Panc1 (cell line): ENCODE results near the gene LNX2. TPM values are rescaled to one million over a fixed set of nuclear protein-coding genes. Genes with fewer than 3 reads are reported as not detected.

Experiments used
- ATAC-seq: fragments of 200-7000 bp; cut with Tn5 transposase; 2 replicates; pipeline ENCODE4 v1.9.1; 2020; ENCODE audit warnings: mild to moderate bottlenecking, moderate library complexity
- BruUV-seq: library from RNA; stranded (reverse); fragments of 400-500 nt; replicated peaks from 2 replicates; lab custom pipeline; 2021; lab: Mats Ljungman, UMichigan
- CTCF ChIA-PET: fragments of 300-600 bp; sonication (Branson Sonifier 250); formaldehyde crosslinking; loops from one replicate; lab custom pipeline; 2022; ENCODE audit warnings: antibody characterized with exemption; lab: Charles Lee
- POLR2A ChIA-PET: fragments of 300-600 bp; sonication (Branson Sonifier 250); formaldehyde crosslinking; loops from one replicate; lab custom pipeline; 2022; ENCODE audit warnings: antibody characterized with exemption; lab: Charles Lee
- DNase-seq: peaks from one replicate; pipeline ENCODE4 v3.0.0-alpha.2; 2010; ENCODE audit warnings: low read depth, low spot score
- H3K27ac ChIP-seq: 2 replicates; pipeline ENCODE4 v1.5.1; 2011; ENCODE audit warnings: mild to moderate bottlenecking, low read length, inconsistent platforms
- H3K27me3 ChIP-seq: fragments of 200-500 bp; sonication (Bioruptor generic); 2 replicates; pipeline ENCODE4 v1.6.0; 2014; ENCODE audit warnings: low read length, inconsistent platforms; ENCODE audit not compliant: control insufficient read depth, insufficient read depth
- H3K36me3 ChIP-seq: fragments of 200-500 bp; sonication (Bioruptor generic); 2 replicates; pipeline ENCODE4 v1.5.1; 2014; ENCODE audit warnings: inconsistent platforms, mild to moderate bottlenecking, low read length, moderate library complexity; ENCODE audit not compliant: control insufficient read depth, insufficient read depth
- H3K4me1 ChIP-seq: 2 replicates; pipeline ENCODE4 v1.5.1; 2011; ENCODE audit warnings: inconsistent platforms, mild to moderate bottlenecking, low read length, moderate library complexity; ENCODE audit not compliant: control insufficient read depth, insufficient read depth
- H3K4me3 ChIP-seq, 2 experiments: 2 replicates each; pipeline ENCODE4 v1.5.1; 2011 to 2012; ENCODE audit warnings: low read depth in 2 of 2, low read length in 2 of 2, mild to moderate bottlenecking in 2 of 2, inconsistent platforms in 1 of 2, moderate library complexity in 1 of 2
- H3K9me3 ChIP-seq: fragments of 200-500 bp; sonication (Bioruptor generic); 2 replicates; pipeline ENCODE4 v1.5.1; 2014; ENCODE audit warnings: low read depth, mild to moderate bottlenecking, inconsistent platforms, low read length, moderate library complexity; ENCODE audit not compliant: control insufficient read depth, insufficient read depth
- POLR2AphosphoS5 ChIP-seq: IDR thresholded peaks from 2 replicates; pipeline ENCODE4 v1.6.1; 2012; ENCODE audit warnings: mild to moderate bottlenecking, low read depth, low read length, moderate library complexity
- SIN3A ChIP-seq: IDR thresholded peaks from 2 replicates; pipeline ENCODE4 v1.6.1; 2012; ENCODE audit warnings: low read depth, mild to moderate bottlenecking, low read length, moderate library complexity, borderline replicate concordance; ENCODE audit not compliant: insufficient read depth
- TCF7L2 ChIP-seq: IDR thresholded peaks from 2 replicates; pipeline ENCODE4 v1.6.1; 2011; ENCODE audit warnings: mild to moderate bottlenecking, low read depth, low read length, inconsistent platforms
- in situ Hi-C: cut with HindIII; loops from 2 replicates; pipeline ENCODE4 v1.10.0; 2016; ENCODE audit warnings: low sequenced_read_pairs, low pct_unique_long_range_greater_than_20kb
- intact Hi-C: fragments of 100-400 bp; cut with micrococcal nuclease; formaldehyde crosslinking; loops from one replicate; pipeline ENCODE4 v1.10.0; 2022; ENCODE audit not compliant: unreplicated experiment
- total RNA-seq: library from RNA; stranded (reverse); gene quantifications from one replicate; pipeline ENCODE4 v1.2.1, GENCODE V29; 2021; ENCODE audit not compliant: unreplicated experiment
- TF ChIP-seq, protein P1 (sequence below): fragments of 450-650 bp; IDR thresholded peaks from 2 replicates; pipeline ENCODE4 v1.5.1; 2017; ENCODE audit warnings: mild to moderate bottlenecking
- TF ChIP-seq, protein P2 (sequence below), 2 experiments: IDR thresholded peaks; 2 replicates each; pipeline ENCODE4 v1.6.1; 2011 to 2012; ENCODE audit warnings: low read depth in 2 of 2, control low read depth in 1 of 2, low read length in 1 of 2, mild to moderate bottlenecking in 1 of 2, moderate library complexity in 1 of 2; ENCODE audit not compliant: insufficient read depth in 1 of 2

LNX2 gene
- total RNA-seq, 1 experiment from 2014 or later = 11.6 TPM

GRCh38 chr13:27541386-27541785 lies 78.9 kb downstream of the LNX2 start:
- no TSS peak for BruUV-seq
- DNase-seq (no peak), ATAC-seq (no peak)
- Histone ChIP-seq H3K9me3 (no peaks in the 10 kb centered on the region), H3K27me3 (no peaks in the 10 kb centered on the region), H3K4me3 (no peak overlapping the region), H3K4me1 (no peaks in the 10 kb centered on the region), H3K36me3 (no peaks in the 10 kb centered on the region), H3K27ac (no peak overlapping the region)
- in situ Hi-C loops = no loop called here
- intact Hi-C loops = no loop called here
- TF ChIP-seq, protein P1, sequence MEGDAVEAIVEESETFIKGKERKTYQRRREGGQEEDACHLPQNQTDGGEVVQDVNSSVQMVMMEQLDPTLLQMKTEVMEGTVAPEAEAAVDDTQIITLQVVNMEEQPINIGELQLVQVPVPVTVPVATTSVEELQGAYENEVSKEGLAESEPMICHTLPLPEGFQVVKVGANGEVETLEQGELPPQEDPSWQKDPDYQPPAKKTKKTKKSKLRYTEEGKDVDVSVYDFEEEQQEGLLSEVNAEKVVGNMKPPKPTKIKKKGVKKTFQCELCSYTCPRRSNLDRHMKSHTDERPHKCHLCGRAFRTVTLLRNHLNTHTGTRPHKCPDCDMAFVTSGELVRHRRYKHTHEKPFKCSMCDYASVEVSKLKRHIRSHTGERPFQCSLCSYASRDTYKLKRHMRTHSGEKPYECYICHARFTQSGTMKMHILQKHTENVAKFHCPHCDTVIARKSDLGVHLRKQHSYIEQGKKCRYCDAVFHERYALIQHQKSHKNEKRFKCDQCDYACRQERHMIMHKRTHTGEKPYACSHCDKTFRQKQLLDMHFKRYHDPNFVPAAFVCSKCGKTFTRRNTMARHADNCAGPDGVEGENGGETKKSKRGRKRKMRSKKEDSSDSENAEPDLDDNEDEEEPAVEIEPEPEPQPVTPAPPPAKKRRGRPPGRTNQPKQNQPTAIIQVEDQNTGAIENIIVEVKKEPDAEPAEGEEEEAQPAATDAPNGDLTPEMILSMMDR = no peak
- TF ChIP-seq, protein P2, sequence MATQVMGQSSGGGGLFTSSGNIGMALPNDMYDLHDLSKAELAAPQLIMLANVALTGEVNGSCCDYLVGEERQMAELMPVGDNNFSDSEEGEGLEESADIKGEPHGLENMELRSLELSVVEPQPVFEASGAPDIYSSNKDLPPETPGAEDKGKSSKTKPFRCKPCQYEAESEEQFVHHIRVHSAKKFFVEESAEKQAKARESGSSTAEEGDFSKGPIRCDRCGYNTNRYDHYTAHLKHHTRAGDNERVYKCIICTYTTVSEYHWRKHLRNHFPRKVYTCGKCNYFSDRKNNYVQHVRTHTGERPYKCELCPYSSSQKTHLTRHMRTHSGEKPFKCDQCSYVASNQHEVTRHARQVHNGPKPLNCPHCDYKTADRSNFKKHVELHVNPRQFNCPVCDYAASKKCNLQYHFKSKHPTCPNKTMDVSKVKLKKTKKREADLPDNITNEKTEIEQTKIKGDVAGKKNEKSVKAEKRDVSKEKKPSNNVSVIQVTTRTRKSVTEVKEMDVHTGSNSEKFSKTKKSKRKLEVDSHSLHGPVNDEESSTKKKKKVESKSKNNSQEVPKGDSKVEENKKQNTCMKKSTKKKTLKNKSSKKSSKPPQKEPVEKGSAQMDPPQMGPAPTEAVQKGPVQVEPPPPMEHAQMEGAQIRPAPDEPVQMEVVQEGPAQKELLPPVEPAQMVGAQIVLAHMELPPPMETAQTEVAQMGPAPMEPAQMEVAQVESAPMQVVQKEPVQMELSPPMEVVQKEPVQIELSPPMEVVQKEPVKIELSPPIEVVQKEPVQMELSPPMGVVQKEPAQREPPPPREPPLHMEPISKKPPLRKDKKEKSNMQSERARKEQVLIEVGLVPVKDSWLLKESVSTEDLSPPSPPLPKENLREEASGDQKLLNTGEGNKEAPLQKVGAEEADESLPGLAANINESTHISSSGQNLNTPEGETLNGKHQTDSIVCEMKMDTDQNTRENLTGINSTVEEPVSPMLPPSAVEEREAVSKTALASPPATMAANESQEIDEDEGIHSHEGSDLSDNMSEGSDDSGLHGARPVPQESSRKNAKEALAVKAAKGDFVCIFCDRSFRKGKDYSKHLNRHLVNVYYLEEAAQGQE (IDR thresholded peaks at IDR 0.05; ENCODE audit: insufficient read depth in 1 of 2, low read depth in 2 of 2, low read length in 1 of 2) = no peak
- TF ChIP-seq POLR2AphosphoS5 = no peak
- TF ChIP-seq TCF7L2 = no peak
- TF ChIP-seq SIN3A = no peak
- POLR2A ChIA-PET = no interaction called here
- CTCF ChIA-PET = no interaction called here

DNA sequence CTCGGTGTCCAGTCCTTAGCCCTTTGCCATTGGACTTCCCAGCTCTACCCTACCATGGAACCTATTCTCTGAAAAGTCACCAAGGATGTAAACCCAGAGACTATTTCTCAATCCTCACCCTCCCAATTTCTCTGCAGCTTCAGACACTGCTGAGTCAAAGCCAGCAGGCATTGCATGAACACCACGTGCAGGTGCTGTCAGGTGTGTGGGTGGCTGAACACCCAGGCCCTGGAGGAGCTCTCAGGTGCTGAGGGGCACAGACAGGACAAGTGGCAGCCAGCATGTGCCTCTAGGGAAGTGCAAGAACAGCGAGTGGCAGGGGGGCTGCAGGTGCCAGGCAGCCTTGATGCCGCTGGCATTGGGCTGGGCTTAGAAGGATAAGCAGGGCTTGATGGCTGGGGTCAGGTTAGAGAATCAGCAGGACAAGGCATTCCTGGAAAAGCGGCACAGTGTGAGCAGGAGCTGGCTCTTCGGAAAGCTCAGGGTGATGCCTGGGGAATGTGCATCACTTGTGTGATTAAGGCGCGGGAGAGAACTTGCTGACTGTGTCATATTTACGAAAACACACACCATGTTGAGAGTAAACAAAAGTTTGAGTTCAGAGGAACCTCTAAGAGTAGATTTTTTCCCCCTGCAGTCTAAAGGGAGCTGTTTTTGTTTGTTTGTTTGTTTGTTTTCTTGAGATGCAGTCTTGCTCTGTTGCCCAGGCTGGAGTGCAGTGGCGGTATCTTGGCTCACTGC lies 83.8 kb downstream of the LNX2 start:
- in situ Hi-C loops = no loop called here
- no peaks in the 10 kb centered on the region for H3K36me3 ChIP-seq
- no peak overlapping the region for H3K4me3 ChIP-seq
- H3K27me3 ChIP-seq = no peaks in the 10 kb centered on the region
- peaks cover 3% of the 10 kb centered on the region; the same call in 1 of the 2 replicates for H3K4me1 ChIP-seq
- H3K27ac ChIP-seq = no peak overlapping the region
- no peak for DNase-seq
- ChIA-PET POLR2A (no interaction called here), CTCF (no interaction called here)
- no TSS peak for BruUV-seq
- H3K9me3 ChIP-seq = no peaks in the 10 kb centered on the region
- no peak for TF ChIP-seq POLR2AphosphoS5
- TF ChIP-seq TCF7L2 = no peak
- TF ChIP-seq SIN3A = no peak
- TF ChIP-seq, protein P1 = no peak
- TF ChIP-seq, protein P2 (IDR thresholded peaks at IDR 0.05; ENCODE audit: insufficient read depth in 1 of 2, low read depth in 2 of 2, low read length in 1 of 2) = no peak
- no peak for ATAC-seq
- intact Hi-C loops = loop anchor here (10.0 kb wide), 1 partner anchor 448 kb away; the partner anchor contains the start of gene URAD
